GM12872 (cell line): ENCODE measurements around the gene MYLK.

Experiments
- TF ChIP-seq, protein P1 (sequence below): IDR thresholded peaks from 3 replicates; pipeline ENCODE4 v1.5.1; 2011; ENCODE audit warnings: low read depth, mild to moderate bottlenecking, low read length, moderate library complexity; ENCODE audit not compliant: insufficient read depth

Gene MYLK

DNA sequence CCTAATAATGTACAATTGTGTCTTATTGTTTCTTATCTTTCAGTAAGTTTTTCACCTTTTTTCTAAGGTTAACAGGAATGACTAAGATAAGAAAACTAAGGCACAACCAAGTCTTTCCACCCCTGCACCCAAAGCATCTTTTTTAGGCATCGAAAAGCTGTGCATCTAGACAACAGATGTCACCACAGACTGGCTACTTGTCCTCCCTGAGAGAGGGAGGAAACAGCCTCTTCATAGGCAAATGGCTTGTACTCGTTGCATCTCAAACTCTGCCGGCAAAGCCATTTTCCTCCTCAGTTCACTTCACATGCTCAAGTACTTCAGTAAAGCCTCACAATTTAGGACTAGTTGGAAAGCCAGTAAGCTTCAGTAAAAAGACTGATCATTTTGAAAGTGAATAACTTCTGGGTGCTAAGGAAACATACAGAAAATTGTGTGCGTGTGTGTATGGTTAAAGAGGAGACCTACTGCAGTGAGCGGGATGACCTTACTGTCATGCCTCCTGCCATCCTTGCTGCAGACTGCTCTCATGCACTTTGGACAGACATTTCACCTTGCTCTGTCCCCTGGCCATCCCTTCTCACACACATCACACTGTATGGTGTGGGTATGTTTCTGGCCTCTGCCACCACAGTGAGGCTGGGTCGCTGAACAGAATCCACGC, 262.8 kb downstream of the MYLK start:
- TF ChIP-seq, protein P1, sequence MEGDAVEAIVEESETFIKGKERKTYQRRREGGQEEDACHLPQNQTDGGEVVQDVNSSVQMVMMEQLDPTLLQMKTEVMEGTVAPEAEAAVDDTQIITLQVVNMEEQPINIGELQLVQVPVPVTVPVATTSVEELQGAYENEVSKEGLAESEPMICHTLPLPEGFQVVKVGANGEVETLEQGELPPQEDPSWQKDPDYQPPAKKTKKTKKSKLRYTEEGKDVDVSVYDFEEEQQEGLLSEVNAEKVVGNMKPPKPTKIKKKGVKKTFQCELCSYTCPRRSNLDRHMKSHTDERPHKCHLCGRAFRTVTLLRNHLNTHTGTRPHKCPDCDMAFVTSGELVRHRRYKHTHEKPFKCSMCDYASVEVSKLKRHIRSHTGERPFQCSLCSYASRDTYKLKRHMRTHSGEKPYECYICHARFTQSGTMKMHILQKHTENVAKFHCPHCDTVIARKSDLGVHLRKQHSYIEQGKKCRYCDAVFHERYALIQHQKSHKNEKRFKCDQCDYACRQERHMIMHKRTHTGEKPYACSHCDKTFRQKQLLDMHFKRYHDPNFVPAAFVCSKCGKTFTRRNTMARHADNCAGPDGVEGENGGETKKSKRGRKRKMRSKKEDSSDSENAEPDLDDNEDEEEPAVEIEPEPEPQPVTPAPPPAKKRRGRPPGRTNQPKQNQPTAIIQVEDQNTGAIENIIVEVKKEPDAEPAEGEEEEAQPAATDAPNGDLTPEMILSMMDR: no peak

DNA sequence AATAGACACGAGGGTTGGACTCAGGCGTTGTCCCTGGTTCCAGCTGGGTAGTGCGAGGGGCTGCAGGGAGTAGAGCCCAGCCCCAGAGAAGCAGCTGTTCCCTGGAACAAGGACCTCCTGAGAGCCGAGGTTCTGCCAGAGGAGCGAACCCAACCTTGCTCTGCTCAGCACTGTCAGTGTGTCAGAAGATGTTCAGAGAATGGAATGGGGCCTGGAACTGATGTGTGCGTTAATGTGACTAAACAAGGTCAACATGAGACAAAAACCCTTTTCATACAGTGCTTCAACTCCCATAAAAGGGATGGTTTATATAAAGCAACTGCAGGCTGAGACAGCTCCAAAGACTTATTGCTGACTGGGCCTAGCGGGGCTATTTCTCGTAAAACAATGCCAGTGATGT, 263.8 kb downstream of the MYLK start:
- TF ChIP-seq, protein P1: no peak

DNA sequence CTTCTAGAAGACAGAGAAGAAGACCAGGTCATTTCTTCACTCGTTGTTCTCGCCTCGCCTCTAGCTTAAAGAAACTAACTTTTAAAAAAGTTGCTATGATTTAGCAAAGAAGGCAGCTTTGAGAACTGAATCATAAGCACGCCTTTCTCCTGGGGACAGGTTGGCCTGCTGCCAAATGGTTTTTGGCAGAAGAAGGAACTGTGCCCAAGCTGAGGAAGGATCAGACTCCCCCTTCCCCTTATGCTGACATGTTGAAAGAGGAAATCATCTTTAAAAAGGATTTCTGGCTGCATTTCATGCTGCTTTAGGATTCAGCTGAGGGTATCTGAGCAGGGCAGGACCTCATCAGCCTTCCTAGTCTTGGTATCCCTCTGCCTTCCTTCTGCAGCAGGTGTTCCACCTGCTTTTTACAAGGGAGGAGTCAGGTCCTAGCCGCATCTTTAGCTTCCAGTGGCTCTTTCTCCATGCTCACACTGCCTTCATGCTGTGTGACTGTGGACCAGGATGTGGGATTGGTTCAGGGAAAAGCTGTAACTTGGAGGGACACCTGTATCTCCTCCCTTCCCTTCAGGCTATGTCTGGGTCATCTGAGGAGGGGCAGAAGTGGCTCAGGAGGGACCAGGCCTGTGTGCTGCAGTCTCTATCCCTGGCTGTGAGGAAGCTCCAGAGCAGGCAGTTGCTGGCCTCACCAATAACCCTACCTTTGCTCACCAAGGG, 265.2 kb downstream of the MYLK start:
- TF ChIP-seq, protein P1: no peak

DNA sequence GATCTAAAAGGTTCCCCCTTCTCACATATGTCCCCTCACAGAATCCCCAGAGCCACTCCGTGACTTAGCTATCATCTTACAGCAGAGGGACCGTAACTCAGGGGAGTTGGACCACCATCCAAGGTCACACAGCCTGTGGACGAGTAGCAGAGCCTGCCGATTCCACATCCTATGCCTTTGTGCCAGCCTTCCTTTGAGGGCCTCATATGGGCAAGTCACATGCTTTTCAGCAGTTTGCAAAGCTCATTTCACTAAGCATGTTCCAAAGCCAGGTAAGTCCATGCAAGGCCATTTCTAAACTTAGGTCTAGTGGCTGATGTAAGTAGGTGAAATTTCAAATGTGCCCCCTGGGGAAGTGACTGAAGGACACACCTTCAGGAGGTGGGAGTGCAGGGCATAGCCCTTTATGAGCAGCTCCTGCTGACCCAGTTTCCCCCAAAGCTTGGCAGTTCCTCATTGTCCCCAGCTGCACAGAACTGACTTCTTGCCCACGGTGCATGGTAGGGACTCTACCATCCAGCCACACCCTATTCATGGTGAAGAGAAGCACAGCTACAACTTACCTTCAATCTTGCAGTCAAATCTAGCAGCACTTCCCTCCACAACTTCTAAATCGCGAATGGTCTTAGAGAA, 265.9 kb downstream of the MYLK start:
- TF ChIP-seq, protein P1: no peak

DNA sequence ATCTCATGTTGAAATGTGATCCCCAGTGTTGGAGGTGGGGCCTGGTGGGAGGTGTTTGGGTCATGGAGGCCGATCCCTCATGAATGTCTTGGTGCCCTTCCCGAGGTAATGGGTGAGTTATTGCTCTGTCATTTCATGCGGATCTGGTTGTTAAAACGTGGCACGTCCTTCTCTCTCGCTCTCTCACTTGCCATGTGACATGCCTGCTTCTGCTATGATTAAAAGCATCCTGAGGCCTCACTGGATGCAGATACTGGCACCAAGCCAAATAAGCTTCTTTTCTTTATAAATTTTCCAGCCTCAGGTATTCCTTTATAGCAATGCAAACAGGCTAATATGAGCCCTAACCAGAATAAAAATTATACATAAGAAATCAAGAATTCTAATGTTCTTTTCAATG, 267.5 kb downstream of the MYLK start:
- TF ChIP-seq, protein P1: no peak

DNA sequence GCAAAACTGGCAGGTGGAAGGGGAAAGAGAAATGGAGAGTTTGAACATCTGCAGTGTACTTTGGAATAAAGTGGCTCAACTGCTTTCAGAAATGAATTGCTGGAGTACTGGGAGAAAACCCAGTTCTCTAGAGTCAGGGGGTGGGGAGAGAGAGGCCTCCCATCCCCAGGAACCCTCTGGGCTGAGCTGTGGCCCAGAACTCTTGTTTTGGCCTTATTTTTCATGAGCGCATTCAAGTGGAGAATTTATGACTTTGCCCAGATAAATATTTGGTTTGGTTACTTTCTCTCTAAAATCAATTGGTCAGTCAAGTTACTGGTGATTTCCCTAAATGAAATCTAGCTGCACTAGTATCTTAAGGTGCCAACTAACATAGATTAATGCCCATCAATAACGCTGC, 270.6 kb downstream of the MYLK start:
- TF ChIP-seq, protein P1: no peak

DNA sequence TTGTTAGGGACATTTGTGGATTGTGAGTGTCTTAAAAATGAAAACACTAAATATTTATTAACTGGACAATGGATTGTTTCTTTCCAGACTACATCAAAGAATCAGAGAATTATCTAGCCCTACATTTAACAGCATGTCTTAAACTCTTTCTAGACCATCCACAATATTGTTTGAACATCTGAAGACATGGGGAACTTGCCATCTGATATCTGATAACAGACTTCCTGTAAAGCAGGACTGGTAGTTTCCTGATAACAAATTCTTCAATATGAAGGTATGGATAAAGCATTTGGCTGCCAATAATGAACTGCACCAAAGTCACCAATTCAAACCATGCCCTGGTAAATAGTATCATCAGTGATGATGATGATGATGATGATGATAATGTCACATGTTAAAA, 273.1 kb downstream of the MYLK start:
- TF ChIP-seq, protein P1: no peak
